RWPE1 (cell line): ENCODE data around the gene SUMF1.

Experiments used
- CTCF ChIA-PET: fragments of 350-600 bp; sonication (Branson Sonifier 250); formaldehyde crosslinking; extraction: SDS; loops from one replicate; lab custom pipeline; 2021; lab: Yijun Ruan, JAX
- POLR2A ChIA-PET: fragments of 400-600 bp; formaldehyde crosslinking; extraction: SDS; loops from one replicate; lab custom pipeline; 2020; ENCODE audit warnings: antibody characterized with exemption; ENCODE audit not compliant: low non-redundant PET; lab: Yijun Ruan, JAX
- DNase-seq: peaks from one replicate; pipeline ENCODE4 v3.0.0; 2012; ENCODE audit warnings: low spot score
- H3K27ac ChIP-seq: fragments of 450-650 bp; 2 replicates; pipeline ENCODE4 v1.5.1; 2017
- TF ChIP-seq, protein P1 (sequence below): fragments of 450-650 bp; conservative IDR thresholded peaks from 2 replicates; pipeline ENCODE4 v1.5.1; 2017; ENCODE audit warnings: low read depth, mild to moderate bottlenecking

The SUMF1 gene

DNA sequence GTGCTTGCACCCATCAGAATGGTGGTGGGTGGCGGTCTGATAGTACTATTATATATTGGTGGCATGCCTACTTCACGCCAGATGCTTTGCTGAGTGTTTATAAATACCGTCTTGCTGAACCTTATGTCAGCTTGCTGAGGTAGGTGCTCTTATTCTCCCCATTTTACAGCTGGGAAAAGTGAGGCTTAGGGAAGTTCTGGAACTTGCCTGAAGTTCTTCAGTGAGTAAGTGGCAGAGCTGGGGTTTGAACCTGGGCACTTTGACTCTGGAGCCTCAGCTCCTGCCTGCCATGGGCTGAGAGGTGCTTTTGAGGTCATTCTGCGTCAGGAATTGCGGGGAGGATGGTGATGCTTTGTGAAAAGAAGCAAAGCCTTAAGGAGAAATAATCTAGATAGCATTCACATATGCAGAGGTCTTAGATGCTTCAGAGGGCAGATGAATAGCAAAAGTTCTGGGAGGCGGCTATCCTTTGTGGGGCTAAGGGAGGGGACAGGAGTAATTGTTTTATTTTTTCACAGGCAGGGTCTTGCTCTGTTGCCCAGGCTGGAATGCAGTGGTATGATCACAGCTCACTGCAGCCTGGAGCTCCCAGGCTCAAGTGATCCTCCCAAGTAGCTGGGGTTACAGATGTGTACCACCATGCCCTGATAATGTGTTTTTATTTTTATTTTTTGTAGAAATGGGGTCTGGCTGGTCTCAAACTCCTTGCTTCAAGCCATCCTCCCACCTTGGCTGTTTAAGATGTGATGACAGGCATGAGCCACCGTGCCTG lies 44.6 kb upstream of the SUMF1 start:
- ChIA-PET CTCF (no interaction called here), POLR2A (no interaction called here)
- no peak for DNase-seq
- TF ChIP-seq, protein P1, sequence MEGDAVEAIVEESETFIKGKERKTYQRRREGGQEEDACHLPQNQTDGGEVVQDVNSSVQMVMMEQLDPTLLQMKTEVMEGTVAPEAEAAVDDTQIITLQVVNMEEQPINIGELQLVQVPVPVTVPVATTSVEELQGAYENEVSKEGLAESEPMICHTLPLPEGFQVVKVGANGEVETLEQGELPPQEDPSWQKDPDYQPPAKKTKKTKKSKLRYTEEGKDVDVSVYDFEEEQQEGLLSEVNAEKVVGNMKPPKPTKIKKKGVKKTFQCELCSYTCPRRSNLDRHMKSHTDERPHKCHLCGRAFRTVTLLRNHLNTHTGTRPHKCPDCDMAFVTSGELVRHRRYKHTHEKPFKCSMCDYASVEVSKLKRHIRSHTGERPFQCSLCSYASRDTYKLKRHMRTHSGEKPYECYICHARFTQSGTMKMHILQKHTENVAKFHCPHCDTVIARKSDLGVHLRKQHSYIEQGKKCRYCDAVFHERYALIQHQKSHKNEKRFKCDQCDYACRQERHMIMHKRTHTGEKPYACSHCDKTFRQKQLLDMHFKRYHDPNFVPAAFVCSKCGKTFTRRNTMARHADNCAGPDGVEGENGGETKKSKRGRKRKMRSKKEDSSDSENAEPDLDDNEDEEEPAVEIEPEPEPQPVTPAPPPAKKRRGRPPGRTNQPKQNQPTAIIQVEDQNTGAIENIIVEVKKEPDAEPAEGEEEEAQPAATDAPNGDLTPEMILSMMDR, result no peak
- no peak overlapping the region for H3K27ac ChIP-seq

DNA sequence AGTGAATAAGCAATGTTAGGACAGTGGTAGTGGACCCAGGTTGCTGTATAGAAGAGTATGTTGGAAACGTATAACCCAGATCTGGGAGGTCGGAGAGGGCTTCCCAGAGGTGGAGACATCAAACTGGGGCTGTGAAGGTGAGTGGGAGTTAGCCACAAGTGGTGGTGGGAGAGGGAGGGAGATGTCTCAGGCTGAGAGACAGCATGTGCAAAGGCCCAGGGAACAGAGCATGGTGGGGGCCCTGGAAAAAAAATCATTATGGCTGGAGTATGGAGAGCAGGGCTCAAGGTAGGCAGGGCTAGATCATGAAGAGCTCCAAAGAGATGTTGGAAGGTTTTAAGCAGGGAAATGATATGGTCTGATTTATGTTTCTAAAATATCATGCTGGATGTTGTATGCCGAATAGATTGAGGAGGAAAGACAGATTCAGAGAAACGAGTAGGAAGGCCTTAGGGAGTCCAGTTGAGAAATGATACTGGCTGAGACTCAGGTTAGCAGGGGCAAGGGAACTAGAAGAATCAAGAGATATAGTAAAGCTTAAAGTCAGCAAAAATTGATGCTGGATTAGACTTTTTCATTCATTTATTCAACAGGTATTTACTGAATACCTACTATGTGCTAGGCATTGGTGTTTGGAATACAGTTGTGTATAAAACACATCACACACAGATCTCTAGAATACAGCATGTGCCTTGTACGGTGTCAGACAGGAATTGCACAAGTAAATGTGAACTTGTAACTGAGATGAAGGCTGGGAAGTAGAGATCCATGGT lies 43.1 kb upstream of the SUMF1 start:
- TF ChIP-seq, protein P1, result no peak
- no peak for DNase-seq
- ChIA-PET CTCF (interaction anchor here (0.5 to 0.8 kb wide), 2 partner anchors 13 to 50 kb away, joined by 3 read pairs; no protein-coding TSS in a partner anchor), POLR2A (no interaction called here)
- H3K27ac ChIP-seq, result no peak overlapping the region

DNA sequence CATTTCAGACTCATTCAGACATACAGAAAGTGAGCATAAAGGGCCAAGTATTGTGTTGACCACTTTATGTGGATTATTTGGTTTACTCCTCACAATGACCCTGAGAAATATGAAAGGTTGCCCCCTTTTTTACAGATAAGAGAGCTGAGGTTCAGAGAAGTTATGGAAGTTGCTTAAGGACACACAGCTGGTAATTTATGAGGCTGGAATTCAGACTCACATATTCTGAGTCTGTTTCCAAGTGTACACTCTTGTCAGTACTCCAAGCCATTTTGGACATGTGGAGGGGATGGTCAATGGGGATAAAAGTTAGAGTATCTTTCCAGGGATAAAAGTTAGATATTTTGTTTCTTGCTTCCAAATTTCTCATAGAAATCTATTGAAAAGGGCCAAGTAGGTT lies 42.0 kb upstream of the SUMF1 start:
- H3K27ac ChIP-seq, result no peak overlapping the region
- CTCF ChIA-PET, result no interaction called here

DNA sequence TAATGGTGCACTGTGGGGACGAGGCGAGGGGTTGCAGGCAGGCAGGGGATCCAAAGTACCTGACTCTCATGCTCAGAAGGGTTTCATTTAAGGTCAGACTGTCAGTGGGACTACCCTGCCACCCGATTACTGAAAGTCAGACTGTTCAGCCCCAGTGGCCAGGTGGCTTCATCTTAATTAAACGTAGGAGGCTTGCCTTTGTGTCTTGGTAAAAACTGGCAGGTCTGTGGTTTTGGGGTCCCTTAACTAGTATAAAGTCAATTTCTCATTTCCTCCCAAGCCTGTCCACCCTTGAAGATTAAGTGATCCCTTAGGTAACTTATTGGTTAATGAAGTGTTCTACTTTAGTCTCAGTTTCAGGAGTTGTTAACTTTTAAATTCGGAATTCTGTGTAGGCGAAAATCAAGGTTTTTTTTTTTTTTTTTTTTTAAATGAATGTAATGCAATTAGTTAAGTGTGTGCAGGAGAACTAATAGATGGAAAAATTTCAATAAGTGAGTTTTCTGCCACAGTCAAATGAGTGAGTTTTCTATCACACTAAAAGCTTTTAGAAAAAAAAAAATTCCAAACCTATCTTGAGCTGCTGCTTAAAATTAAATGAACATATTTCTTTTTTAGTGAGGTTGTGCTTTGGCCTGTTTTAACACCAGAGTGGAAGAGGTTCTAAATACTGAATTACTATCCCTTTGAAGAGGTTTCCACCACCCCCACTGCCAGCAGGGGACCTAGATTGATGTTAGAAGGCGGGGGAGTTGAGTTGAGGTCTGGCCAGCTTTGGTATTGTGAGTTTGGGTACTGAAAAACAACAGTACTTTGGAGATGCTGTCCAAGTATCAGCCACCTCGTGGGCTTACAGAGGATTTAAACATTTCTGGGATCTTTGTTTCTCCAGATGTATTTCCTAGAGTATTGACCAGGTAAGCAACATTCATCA lies 41.2 kb upstream of the SUMF1 start:
- no peak overlapping the region for H3K27ac ChIP-seq
- ChIA-PET POLR2A (no interaction called here), CTCF (interaction anchor here (0.6 kb wide), 1 partner anchor 50 kb away, joined by 3 read pairs; no protein-coding TSS in a partner anchor)
- TF ChIP-seq, protein P1, result no peak
- DNase-seq, result no peak

More for the DNA sequence above, 42.0 kb upstream of the SUMF1 start:
- POLR2A ChIA-PET, result no interaction called here
- TF ChIP-seq, protein P1, result no peak
- no peak for DNase-seq

DNA sequence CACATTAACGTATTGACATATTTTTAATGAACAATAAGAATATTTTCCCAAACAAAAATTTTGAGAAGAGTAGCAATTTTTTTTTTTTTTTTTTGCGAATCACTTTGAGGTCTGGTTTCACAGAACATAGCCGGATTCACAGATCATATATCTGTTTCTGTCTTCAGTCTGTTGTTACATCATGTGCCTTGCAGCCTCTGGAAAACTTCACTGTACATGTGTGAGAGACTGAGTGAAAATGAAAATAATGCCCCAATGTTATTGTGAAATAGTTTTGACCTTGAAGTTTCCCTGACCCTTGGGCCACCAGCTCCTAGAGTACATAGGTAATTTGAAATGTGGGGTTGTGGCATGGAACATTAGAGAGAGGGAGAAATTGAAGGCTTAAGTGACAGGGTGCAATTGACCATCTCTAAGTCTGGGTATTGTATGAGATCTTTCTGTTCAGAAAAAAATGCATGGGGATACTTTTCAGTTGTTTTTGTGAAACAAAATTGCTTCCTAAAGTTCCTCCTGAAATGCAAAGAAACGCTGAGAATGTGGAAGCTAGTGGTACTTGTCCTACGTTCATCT lies 40.0 kb upstream of the SUMF1 start:
- ChIA-PET CTCF (no interaction called here), POLR2A (no interaction called here)
- H3K27ac ChIP-seq, result no peak overlapping the region
- TF ChIP-seq, protein P1, result no peak
- DNase-seq, result no peak
